ENCODE results near the gene EDEM2.
"Not testable (repeated sequence)": the region's sequence is repeated elsewhere in the genome, so short reads cannot be mapped to it uniquely, and the experiment has no call there.

EDEM2 gene

DNA sequence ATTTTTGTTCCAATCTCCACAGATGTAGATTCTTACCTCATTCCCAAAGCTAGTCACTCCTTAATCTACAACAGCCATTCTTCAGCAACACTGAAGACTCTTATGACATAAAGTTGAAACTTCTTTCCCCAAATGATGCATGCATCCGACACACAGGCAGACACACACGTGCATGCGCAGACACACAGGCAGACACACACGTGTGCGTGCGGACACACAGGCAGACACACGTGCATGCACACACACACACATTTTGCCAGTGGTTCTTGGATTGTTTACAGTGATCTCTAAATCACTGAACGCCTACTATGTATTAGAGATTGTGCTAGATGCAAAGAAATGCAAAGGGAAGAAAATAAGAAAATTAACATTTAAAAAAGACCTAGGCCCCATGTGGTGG is 45.5 kb downstream of the EDEM2 start:
- peaks cover 32% of the 10 kb centered on the region for H3K4me1 ChIP-seq (ENCODE audit: control insufficient read depth, insufficient read depth, low read length)
- no peak overlapping the region for H3K4me3 ChIP-seq (ENCODE audit: low read length)
- DNase-seq (ENCODE audit: low read depth) = no peak
- H3K36me3 ChIP-seq (ENCODE audit: control insufficient read depth, insufficient read depth, low read length, severe bottlenecking) = no peaks in the 10 kb centered on the region
- H3K9ac ChIP-seq (ENCODE audit: low read length) = no peak overlapping the region
- no peaks in the 10 kb centered on the region for H3K27me3 ChIP-seq (replicated peaks; ENCODE audit: control insufficient read depth, insufficient read depth, low read length)
- H3K9me3 ChIP-seq (ENCODE audit: control insufficient read depth, low read length) = no peaks in the 10 kb centered on the region

- H3K9ac ChIP-seq (ENCODE audit: low read length) = peak overlapping the region; percentile 99
- peaks cover 39% of the 10 kb centered on the region for H3K4me1 ChIP-seq (ENCODE audit: control insufficient read depth, insufficient read depth, low read length)
- peak overlapping the region; percentile 89 for H3K4me3 ChIP-seq (ENCODE audit: low read length)
- peak; percentile 68 for DNase-seq (ENCODE audit: low read depth)
- peaks cover 10% of the 10 kb centered on the region for H3K36me3 ChIP-seq (ENCODE audit: control insufficient read depth, insufficient read depth, low read length, severe bottlenecking)
- H3K9me3 ChIP-seq (ENCODE audit: control insufficient read depth, low read length) = no peaks in the 10 kb centered on the region
- no peaks in the 10 kb centered on the region for H3K27me3 ChIP-seq (replicated peaks; ENCODE audit: control insufficient read depth, insufficient read depth, low read length)
Observed at GRCh38 chr20:35093267-35093884, 53.8 kb downstream of the EDEM2 start.

GRCh38 chr20:35092524-35093266 is 54.4 kb downstream of the EDEM2 start, which contains the start of gene TRPC4AP:
TRPC4AP (minus strand) TSS chr20:35092807; CDS start chr20:35092781, 26 bp downstream.
- Histone ChIP-seq H3K9ac (ENCODE audit: low read length) (peak within 1 kb of the TSS; percentile 99), H3K4me1 (ENCODE audit: control insufficient read depth, insufficient read depth, low read length) (peaks cover 46% of the 10 kb centered on the region), H3K36me3 (ENCODE audit: control insufficient read depth, insufficient read depth, low read length, severe bottlenecking) (peaks cover 10% of the 10 kb centered on the region), H3K4me3 (ENCODE audit: low read length) (peak within 1 kb of the TSS; percentile 89), H3K27me3 (replicated peaks; ENCODE audit: control insufficient read depth, insufficient read depth, low read length) (no peaks in the 10 kb centered on the region), H3K9me3 (ENCODE audit: control insufficient read depth, low read length) (no peaks in the 10 kb centered on the region)
- peak; percentile 96 for DNase-seq (ENCODE audit: low read depth)

DNA sequence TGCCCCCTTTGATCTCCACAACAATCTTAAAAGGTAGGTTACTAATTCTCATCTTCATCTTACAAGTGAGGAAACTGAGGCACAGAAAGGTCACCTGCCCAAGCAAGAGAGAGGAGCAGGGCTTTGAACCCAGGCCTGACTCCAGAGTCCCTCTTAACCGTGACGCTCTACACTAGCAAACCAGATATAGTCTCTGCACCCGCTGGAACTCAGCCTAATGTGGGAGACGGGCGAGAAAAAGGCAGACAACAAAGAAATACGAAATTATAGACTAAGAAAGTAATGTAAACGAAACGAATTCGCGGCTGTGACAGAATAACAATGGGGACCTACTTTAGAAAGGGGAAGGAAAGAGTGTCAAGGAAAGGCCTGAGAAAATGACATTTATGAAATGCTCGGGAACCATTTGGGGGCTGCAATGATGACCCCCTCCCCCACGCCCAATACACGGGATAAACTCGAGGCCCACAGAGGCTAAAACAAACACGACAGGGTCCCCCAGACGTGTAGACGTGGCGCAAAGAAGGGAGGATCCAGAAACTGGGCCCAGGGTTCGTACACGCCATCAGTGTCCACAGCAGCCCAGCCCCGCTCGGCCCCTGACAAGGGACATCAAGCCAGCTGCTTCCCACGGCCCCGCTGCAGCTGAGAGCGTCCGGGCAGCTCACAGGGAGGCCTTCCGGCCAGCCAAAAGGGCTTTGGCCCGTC is 55.2 kb downstream of the EDEM2 start:
- Histone ChIP-seq H3K4me3 (ENCODE audit: low read length) (peak overlapping the region; percentile 89), H3K27me3 (replicated peaks; ENCODE audit: control insufficient read depth, insufficient read depth, low read length) (no peaks in the 10 kb centered on the region), H3K36me3 (ENCODE audit: control insufficient read depth, insufficient read depth, low read length, severe bottlenecking) (peaks cover 10% of the 10 kb centered on the region), H3K4me1 (ENCODE audit: control insufficient read depth, insufficient read depth, low read length) (peaks cover 51% of the 10 kb centered on the region), H3K9ac (ENCODE audit: low read length) (peak overlapping the region; percentile 99), H3K9me3 (ENCODE audit: control insufficient read depth, low read length) (no peaks in the 10 kb centered on the region)
- DNase-seq (ENCODE audit: low read depth) = peak; percentile 67

- Histone ChIP-seq H3K4me3 (ENCODE audit: low read length) (peak overlapping the region; percentile 9), H3K9me3 (ENCODE audit: control insufficient read depth, low read length) (no peaks in the 10 kb centered on the region), H3K36me3 (ENCODE audit: control insufficient read depth, insufficient read depth, low read length, severe bottlenecking) (peaks cover 16% of the 10 kb centered on the region), H3K27me3 (replicated peaks; ENCODE audit: control insufficient read depth, insufficient read depth, low read length) (no peaks in the 10 kb centered on the region), H3K9ac (ENCODE audit: low read length) (peak overlapping the region; percentile 34), H3K4me1 (ENCODE audit: control insufficient read depth, insufficient read depth, low read length) (peaks cover 45% of the 10 kb centered on the region)
- peak; percentile 50 for DNase-seq (ENCODE audit: low read depth)
Observed at GRCh38 chr20:35088231-35089145, 58.6 kb downstream of the EDEM2 start.

DNA sequence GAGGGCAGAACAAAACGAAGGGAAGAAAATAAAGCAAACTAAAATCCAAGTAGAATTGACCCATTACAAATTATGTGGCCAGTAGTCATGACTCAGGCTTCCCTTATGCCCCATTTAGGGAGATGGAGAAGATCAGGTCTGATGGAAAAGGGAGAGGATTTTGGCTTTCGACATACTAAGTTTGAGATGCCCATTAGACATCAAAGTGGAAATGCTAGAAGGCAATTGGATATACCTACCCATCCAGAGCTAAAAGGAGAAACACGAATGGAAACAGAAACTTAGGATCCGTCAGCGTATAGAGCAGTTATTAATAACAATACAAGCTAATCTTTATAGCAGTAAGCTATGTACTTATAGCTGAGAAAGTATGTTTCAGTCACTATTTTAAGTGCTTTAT is 59.3 kb downstream of the EDEM2 start:
- Histone ChIP-seq H3K27me3 (replicated peaks; ENCODE audit: control insufficient read depth, insufficient read depth, low read length) (no peaks in the 10 kb centered on the region), H3K4me3 (ENCODE audit: low read length) (peak overlapping the region; percentile 0), H3K36me3 (ENCODE audit: control insufficient read depth, insufficient read depth, low read length, severe bottlenecking) (peaks cover 16% of the 10 kb centered on the region), H3K9me3 (ENCODE audit: control insufficient read depth, low read length) (no peaks in the 10 kb centered on the region), H3K4me1 (ENCODE audit: control insufficient read depth, insufficient read depth, low read length) (peaks cover 38% of the 10 kb centered on the region), H3K9ac (ENCODE audit: low read length) (no peak overlapping the region)
- DNase-seq (ENCODE audit: low read depth) = peak; percentile 36

DNA sequence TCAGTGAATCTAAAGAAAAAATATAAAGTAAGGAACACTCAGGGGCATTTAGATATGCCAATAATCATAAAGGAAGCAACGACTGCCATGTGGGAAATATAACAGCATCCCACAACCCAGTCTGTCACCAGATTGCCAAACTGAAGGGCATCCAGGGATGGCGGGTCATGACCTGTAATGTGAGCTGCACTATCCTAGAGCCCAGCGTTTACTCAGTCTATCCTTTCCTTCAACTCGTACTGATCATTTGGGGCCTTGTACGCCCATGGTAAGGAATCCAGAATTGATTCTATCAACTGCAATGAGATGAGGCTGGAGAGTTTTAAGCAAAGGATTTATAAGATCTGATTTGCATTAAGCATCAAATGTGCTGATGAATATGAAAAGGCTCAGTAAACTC is 59.8 kb downstream of the EDEM2 start:
- no peaks in the 10 kb centered on the region for H3K27me3 ChIP-seq (replicated peaks; ENCODE audit: control insufficient read depth, insufficient read depth, low read length)
- H3K4me1 ChIP-seq (ENCODE audit: control insufficient read depth, insufficient read depth, low read length) = peaks cover 37% of the 10 kb centered on the region
- H3K9ac ChIP-seq (ENCODE audit: low read length) = peak overlapping the region; percentile 18
- H3K36me3 ChIP-seq (ENCODE audit: control insufficient read depth, insufficient read depth, low read length, severe bottlenecking) = peaks cover 16% of the 10 kb centered on the region
- H3K4me3 ChIP-seq (ENCODE audit: low read length) = no peak overlapping the region
- DNase-seq (ENCODE audit: low read depth) = no peak
- H3K9me3 ChIP-seq (ENCODE audit: control insufficient read depth, low read length) = no peaks in the 10 kb centered on the region

GRCh38 chr20:35085477-35086225 is 61.5 kb downstream of the EDEM2 start:
- peaks cover 26% of the 10 kb centered on the region for H3K4me1 ChIP-seq (ENCODE audit: control insufficient read depth, insufficient read depth, low read length)
- H3K36me3 ChIP-seq (ENCODE audit: control insufficient read depth, insufficient read depth, low read length, severe bottlenecking) = peaks cover 16% of the 10 kb centered on the region
- H3K27me3 ChIP-seq (replicated peaks; ENCODE audit: control insufficient read depth, insufficient read depth, low read length) = no peaks in the 10 kb centered on the region
- H3K4me3 ChIP-seq (ENCODE audit: low read length) = no peak overlapping the region
- DNase-seq (ENCODE audit: low read depth) = no peak
- H3K9me3 ChIP-seq (ENCODE audit: control insufficient read depth, low read length) = no peaks in the 10 kb centered on the region
- H3K9ac ChIP-seq (ENCODE audit: low read length) = no peak overlapping the region

DNA sequence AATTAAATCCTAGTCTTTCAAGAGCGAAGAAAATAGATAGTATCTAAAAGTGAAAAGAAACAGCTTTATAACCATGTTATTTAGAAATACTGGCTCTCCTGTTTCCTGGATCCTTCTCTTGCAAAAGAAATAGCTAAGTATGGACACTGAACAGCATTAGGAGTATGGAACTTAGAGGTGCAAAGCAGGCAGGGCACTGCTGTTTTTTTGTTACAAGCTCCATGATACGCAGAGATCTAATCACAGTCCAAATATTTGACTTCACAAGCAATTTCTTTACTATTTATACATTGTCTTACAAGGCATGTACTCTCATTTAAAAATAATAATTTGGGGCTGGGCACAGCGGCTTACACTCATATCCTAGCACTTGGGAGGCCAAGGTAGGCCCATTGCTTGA is 62.1 kb downstream of the EDEM2 start:
- H3K36me3 ChIP-seq (ENCODE audit: control insufficient read depth, insufficient read depth, low read length, severe bottlenecking) = peaks cover 16% of the 10 kb centered on the region
- no peaks in the 10 kb centered on the region for H3K27me3 ChIP-seq (replicated peaks; ENCODE audit: control insufficient read depth, insufficient read depth, low read length)
- no peak overlapping the region for H3K4me3 ChIP-seq (ENCODE audit: low read length)
- H3K4me1 ChIP-seq (ENCODE audit: control insufficient read depth, insufficient read depth, low read length) = peaks cover 23% of the 10 kb centered on the region
- no peaks in the 10 kb centered on the region for H3K9me3 ChIP-seq (ENCODE audit: control insufficient read depth, low read length)
- no peak overlapping the region for H3K9ac ChIP-seq (ENCODE audit: low read length)
- no peak for DNase-seq (ENCODE audit: low read depth)

DNA sequence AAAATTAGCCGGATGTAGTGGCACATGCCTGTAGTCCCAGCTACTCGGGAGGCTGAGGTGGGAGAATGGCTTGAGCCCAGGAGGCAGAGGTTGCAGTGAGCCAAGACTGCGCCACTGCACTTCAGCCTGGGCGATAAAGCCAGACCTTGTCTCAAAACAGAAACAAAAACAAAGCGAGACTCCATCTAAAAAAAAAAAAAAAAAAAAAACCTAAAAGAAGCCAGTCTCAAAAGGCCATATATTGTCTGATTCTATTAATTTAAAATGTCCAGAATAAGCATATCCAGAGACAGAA is 66.8 kb downstream of the EDEM2 start:
- not testable (repeated sequence) for H3K9me3 ChIP-seq (ENCODE audit: control insufficient read depth, low read length); H3K27me3 ChIP-seq (replicated peaks; ENCODE audit: control insufficient read depth, insufficient read depth, low read length); DNase-seq (ENCODE audit: low read depth); H3K4me1 ChIP-seq (ENCODE audit: control insufficient read depth, insufficient read depth, low read length); H3K4me3 ChIP-seq (ENCODE audit: low read length); H3K9ac ChIP-seq (ENCODE audit: low read length)
- peaks cover 26% of the 10 kb centered on the region for H3K36me3 ChIP-seq (ENCODE audit: control insufficient read depth, insufficient read depth, low read length, severe bottlenecking)
